K562 (cell line): Measurements from ENCODE around the gene REX1BD. TPM values are rescaled to one million over a fixed set of nuclear protein-coding genes. Genes with fewer than 3 reads are reported as not detected.
A peak's percentile ranks its signal among the peaks of the same experiment; 100 is the strongest.

Source experiments
- CBFA2T2 ChIP-seq: fragments of 450-650 bp; conservative IDR thresholded peaks from 2 replicates; pipeline ENCODE4 v1.6.1; 2017; ENCODE audit warnings: mild to moderate bottlenecking
- CREM ChIP-seq: IDR thresholded peaks from 2 replicates; pipeline ENCODE4 v1.6.1; 2014; ENCODE audit warnings: antibody characterized with exemption, low read depth
- HBP1 ChIP-seq: fragments of 450-650 bp; formaldehyde crosslinking; IDR thresholded peaks from 2 replicates; pipeline ENCODE4 v1.4.0; 2022; ENCODE audit warnings: missing genetic modification characterization
- MTA3 ChIP-seq: fragments of 450-650 bp; formaldehyde crosslinking; IDR thresholded peaks from 2 replicates; pipeline ENCODE4 v1.6.1; 2017; ENCODE audit warnings: mild to moderate bottlenecking, borderline replicate concordance
- NKRF ChIP-seq: fragments of 450-650 bp; IDR thresholded peaks from 2 replicates; pipeline ENCODE4 v1.6.1; 2016; ENCODE audit warnings: borderline replicate concordance
- SIN3B ChIP-seq: fragments of 450-650 bp; IDR thresholded peaks from 2 replicates; pipeline ENCODE4 v1.6.1; 2017; ENCODE audit warnings: low read depth, mild to moderate bottlenecking, moderate library complexity
- SMARCE1 ChIP-seq: fragments of 450-650 bp; IDR thresholded peaks from 2 replicates; pipeline ENCODE4 v1.7.1; 2016; ENCODE audit warnings: mild to moderate bottlenecking
- SNIP1 ChIP-seq: fragments of 450-650 bp; IDR thresholded peaks from 2 replicates; pipeline ENCODE4 v1.7.1; 2017; ENCODE audit warnings: low read depth, mild to moderate bottlenecking
- THAP12 ChIP-seq: fragments of 250-450 bp; sonication (Bioruptor Pico); IDR thresholded peaks from 2 replicates; pipeline ENCODE4 v1.9.0; 2021; ENCODE audit warnings: mild to moderate bottlenecking, inconsistent platforms
- YY1 ChIP-seq, 3 experiments: IDR thresholded peaks; 2 replicates each; pipeline ENCODE4 v1.6.1; 2011; ENCODE audit warnings: low read length in 2 of 3, mild to moderate bottlenecking in 2 of 3, moderate library complexity in 2 of 3, borderline replicate concordance in 1 of 3, control low read depth in 1 of 3, low read depth in 1 of 3; ENCODE audit not compliant: insufficient read depth in 3 of 3, insufficient replicate concordance in 2 of 3, control insufficient read depth in 1 of 3, insufficient read length in 1 of 3; ENCODE audit errors: extremely low read depth in 1 of 3
- ZBTB1 ChIP-seq: sonication (generic); formaldehyde crosslinking; IDR thresholded peaks from 2 replicates; pipeline ENCODE4 v1.8.1; 2023; ENCODE audit warnings: missing genetic modification reagents, low read depth, mild to moderate bottlenecking, borderline replicate concordance
- polyA plus RNA-seq, 8 experiments: library from polyadenylated mRNA; depleted of rRNA in 4 of 8; stranded (reverse) in 5 of 8; unstranded in 3 of 8; fragments of >200 nt; fragmentation: Nextera tagmentation in 2 of 8; fragmentation: Illumina TruSeq in 1 of 8; extraction: Ambion mirVana in 2 of 8; extraction: Trizol in 1 of 8; gene quantifications; 2 replicates each; pipeline versions ENCODE4 v1.2.1 to v1.2.3, GENCODE V29; 2011 to 2014; ENCODE audit warnings: inconsistent platforms in 1 of 8, missing spikeins in 1 of 8
- total RNA-seq, 7 experiments: library from RNA; depleted of rRNA in 6 of 7; stranded (reverse); fragments of >200 nt in 6 of 7; fragmentation: Illumina TruSeq in 2 of 7; extraction: Trizol in 2 of 7; gene quantifications; 2 replicates each; pipeline versions ENCODE4 v1.2.1 to v1.2.3, GENCODE V29; 2011 to 2021; ENCODE audit warnings: low replicate concordance in 1 of 7

The REX1BD gene
- total and polyA plus RNA-seq, 9 of the 15 experiments (the other 6 are each of a cell fraction or from before 2014, with no cell fraction given) = 1.9 to 136 (median 13.8) TPM

- 0 out of 2 replicates have a peak, but pooled peaks have one; percentile 21 for TF ChIP-seq HBP1 (CRISPR knock-in tag)
- peak; percentile 82 for TF ChIP-seq SNIP1
- peak in 2 of 3 experiments; percentile 37 to 54 for TF ChIP-seq YY1 (IDR thresholded peaks at IDR 0.05; ENCODE audit: borderline replicate concordance in 1 of 3, control insufficient read depth in 1 of 3, extremely low read depth in 1 of 3, insufficient read depth in 3 of 3, insufficient read length in 1 of 3, insufficient replicate concordance in 2 of 3, low read depth in 1 of 3, low read length in 2 of 3)
- TF ChIP-seq THAP12 (CRISPR knock-in tag) = peak; percentile 37; the same call in 1 of the 2 replicates
- TF ChIP-seq NKRF = no peak
- TF ChIP-seq SMARCE1 = peak; percentile 44
- TF ChIP-seq ZBTB1 = 0 out of 2 replicates have a peak, but pooled peaks have one; percentile 30
- TF ChIP-seq SIN3B = peak; percentile 47; the same call in 1 of the 2 replicates
- no peak for TF ChIP-seq CBFA2T2
- peak; percentile 47 for TF ChIP-seq MTA3
- TF ChIP-seq CREM = peak; percentile 31; the same call in 1 of the 2 replicates
Observed at GRCh38 chr19:18594096-18594823, 5.7 kb downstream of the REX1BD start (continued).
